Peyer's patch (tissue), 4 donors: ENCODE results near the gene BLVRB.

ENCODE experiments used
- CTCF ChIP-seq, 6 experiments: fragments of 450-650 bp in 4 of 6; fragments of 200-600 bp in 2 of 6; sonication (generic) in 1 of 6; IDR thresholded peaks; one replicate each; pipeline ENCODE4 v1.5.1; 2017 to 2019; ENCODE audit warnings: antibody characterized with exemption in 6 of 6, mild to moderate bottlenecking in 3 of 6, moderate library complexity in 1 of 6
- POLR2A ChIP-seq, 2 donors: fragments of 450-650 bp; IDR thresholded peaks; one replicate each; pipeline ENCODE4 v1.5.1; 2017; ENCODE audit warnings: antibody characterized with exemption in 2 of 2, mild to moderate bottlenecking in 2 of 2, moderate library complexity in 2 of 2

- no peak for TF ChIP-seq CTCF (IDR thresholded peaks at IDR 0.05)
- TF ChIP-seq POLR2A (IDR thresholded peaks at IDR 0.05): no peak
Observed at GRCh38 chr19:40452016-40452415, 13.5 kb downstream of the BLVRB start.
